Left ventricle myocardium inferior (tissue), 1 donor: ENCODE data around the gene SERPINB12. TPM values are rescaled to one million over a fixed set of nuclear protein-coding genes. Genes with fewer than 3 reads are reported as not detected.

Experiments
- DNase-seq: peaks from one replicate; pipeline ENCODE4 v3.0.0-alpha.2; 2020
- H3K27ac ChIP-seq: fragments of 200-600 bp; replicated peaks from 2 replicates; pipeline ENCODE4 v1.8.0; 2021
- H3K27me3 ChIP-seq: fragments of 200-600 bp; 2 replicates; pipeline ENCODE4 v1.8.0; 2021; ENCODE audit warnings: low read depth
- H3K36me3 ChIP-seq: fragments of 200-600 bp; 2 replicates; pipeline ENCODE4 v1.8.0; 2021
- H3K4me1 ChIP-seq: fragments of 200-600 bp; 2 replicates; pipeline ENCODE4 v1.8.0; 2021
- H3K4me3 ChIP-seq: fragments of 200-600 bp; 2 replicates; pipeline ENCODE4 v1.8.0; 2021; ENCODE audit warnings: mild to moderate bottlenecking, moderate library complexity
- H3K9me3 ChIP-seq: fragments of 200-600 bp; replicated peaks from 2 replicates; pipeline ENCODE4 v1.8.0; 2021
- intact Hi-C: fragments of 100-400 bp; cut with micrococcal nuclease; formaldehyde crosslinking; loops from one replicate; pipeline ENCODE4 v1.11.0; 2022
- total RNA-seq: library from RNA; stranded (reverse); fragmentation: NEBNext Ultra II Directional; extraction: Animal tissue kit (Norgen Biotek cat#: 25700); gene quantifications from one replicate; pipeline ENCODE4 v1.2.1, GENCODE V29; 2021
- TF ChIP-seq, protein P1 (sequence below): fragments of 200-600 bp; IDR thresholded peaks from 2 replicates; pipeline ENCODE4 v1.8.0; 2021; ENCODE audit warnings: antibody characterized with exemption, mild to moderate bottlenecking, borderline replicate concordance
- donor health status: DM: no; HTN: yes; CAD: no; lungs with severe emphysema.

Gene SERPINB12
- total RNA-seq, 1 donor from 2014 or later, result not detected

DNA sequence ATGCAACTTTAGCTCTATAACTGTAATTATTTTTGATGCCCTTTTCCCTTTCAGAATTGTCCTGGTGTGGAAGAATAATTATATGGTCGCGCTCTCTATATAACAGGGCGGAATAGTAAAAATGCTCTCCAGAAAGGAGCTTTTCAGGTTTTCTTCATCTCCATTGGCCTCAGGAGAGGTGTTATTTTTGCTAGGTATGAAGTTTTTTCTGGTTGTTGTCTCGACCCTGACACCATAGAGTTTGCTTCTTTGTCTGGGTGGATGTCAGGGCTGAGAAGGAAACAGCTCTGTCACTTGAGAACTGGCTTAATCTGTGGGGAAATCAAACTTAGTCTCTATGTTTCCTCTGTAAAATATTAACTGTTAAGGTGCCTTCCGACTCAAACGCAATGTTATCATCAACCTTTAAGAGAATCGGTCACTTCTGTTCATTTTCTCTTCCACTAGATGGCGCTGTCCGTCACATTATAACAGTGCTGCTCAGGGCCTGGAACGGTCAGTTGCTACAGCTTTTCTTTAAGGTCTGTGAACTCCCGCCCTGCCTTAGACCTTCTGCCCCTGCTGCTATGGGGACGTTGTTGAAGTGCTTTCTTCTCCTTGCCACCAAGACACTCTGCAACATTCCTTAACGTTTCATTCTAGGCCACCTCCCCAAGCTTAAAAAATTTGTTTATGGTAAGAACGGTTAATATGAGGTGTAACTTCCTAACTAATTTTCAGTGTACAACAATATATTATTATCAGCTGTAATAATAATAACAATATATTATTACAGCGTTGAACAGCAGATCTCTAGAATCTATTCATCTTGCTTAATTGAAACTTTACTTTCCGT lies 23.8 kb upstream of the SERPINB12 start:
- no peaks in the 10 kb centered on the region for H3K4me1 ChIP-seq

DNA sequence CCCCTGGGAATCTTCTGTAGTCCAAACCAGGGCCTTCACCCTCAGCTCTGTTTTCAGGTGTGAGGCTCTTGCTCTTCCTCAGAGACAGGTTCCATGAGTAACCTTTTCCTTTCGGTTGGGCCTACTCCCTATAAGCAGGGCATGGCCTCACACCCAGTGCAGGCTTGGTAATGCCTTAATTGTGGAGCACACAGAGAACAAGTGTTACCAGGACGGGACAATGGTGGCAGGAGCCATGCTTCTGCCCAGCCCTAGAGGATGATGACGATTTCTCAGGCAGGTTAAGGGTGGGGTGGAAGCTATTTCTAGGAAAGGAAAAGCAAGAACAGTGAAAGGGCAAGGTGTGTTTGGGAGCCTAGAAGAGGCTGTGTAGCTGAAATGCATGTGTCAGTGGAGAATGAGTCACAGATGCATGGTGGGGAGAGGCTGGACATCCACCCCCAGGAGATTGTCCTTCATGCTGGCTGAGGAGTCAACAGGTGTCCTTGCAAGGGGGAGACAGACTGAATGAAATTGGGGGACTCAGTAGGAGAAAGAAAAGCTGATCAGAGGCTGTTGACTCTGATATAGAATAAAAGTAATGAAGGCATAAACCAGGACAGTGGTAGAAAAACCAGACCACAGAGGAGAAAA lies 22.0 kb upstream of the SERPINB12 start:
- no peak for DNase-seq
- H3K9me3 ChIP-seq, result no peaks in the 10 kb centered on the region
- peaks cover 14% of the 10 kb centered on the region for H3K27me3 ChIP-seq
- TF ChIP-seq, protein P1, sequence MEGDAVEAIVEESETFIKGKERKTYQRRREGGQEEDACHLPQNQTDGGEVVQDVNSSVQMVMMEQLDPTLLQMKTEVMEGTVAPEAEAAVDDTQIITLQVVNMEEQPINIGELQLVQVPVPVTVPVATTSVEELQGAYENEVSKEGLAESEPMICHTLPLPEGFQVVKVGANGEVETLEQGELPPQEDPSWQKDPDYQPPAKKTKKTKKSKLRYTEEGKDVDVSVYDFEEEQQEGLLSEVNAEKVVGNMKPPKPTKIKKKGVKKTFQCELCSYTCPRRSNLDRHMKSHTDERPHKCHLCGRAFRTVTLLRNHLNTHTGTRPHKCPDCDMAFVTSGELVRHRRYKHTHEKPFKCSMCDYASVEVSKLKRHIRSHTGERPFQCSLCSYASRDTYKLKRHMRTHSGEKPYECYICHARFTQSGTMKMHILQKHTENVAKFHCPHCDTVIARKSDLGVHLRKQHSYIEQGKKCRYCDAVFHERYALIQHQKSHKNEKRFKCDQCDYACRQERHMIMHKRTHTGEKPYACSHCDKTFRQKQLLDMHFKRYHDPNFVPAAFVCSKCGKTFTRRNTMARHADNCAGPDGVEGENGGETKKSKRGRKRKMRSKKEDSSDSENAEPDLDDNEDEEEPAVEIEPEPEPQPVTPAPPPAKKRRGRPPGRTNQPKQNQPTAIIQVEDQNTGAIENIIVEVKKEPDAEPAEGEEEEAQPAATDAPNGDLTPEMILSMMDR, result no peak
- no peak overlapping the region for H3K27ac ChIP-seq
- intact Hi-C loops, result no loop called here
- no peak overlapping the region for H3K4me3 ChIP-seq
- no peaks in the 10 kb centered on the region for H3K36me3 ChIP-seq
- H3K4me1 ChIP-seq, result no peaks in the 10 kb centered on the region

More for the DNA sequence above, 23.8 kb upstream of the SERPINB12 start:
- TF ChIP-seq, protein P1, result peak; percentile 80
- Histone ChIP-seq H3K9me3 (no peaks in the 10 kb centered on the region), H3K27ac (no peak overlapping the region), H3K27me3 (peaks cover 27% of the 10 kb centered on the region), H3K36me3 (no peaks in the 10 kb centered on the region), H3K4me3 (no peak overlapping the region)
- no peak for DNase-seq
- intact Hi-C loops, result loop anchor here (2.0 to 10.0 kb wide), 2 partner anchors 60 to 326 kb away; no protein-coding TSS in a partner anchor

DNA sequence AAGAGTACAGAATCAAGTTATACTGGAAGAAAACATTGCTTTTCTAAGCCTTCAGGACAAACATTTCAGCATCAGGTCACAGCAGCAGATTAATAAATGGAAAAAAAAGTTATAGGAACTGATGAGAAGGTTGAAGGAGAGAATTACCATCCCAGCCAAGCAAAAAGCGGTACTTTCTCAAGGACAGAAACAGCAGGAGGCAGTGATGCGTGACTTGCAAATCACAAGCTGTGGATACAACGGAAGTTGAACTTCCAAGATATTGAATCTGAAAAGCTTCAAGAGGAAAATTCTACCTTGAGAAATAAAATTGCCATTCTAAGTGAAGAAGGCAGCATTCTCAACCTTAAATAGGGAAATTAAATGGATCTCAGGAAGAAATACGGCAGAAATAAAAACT lies 18.5 kb upstream of the SERPINB12 start:
- peaks cover 5% of the 10 kb centered on the region for H3K27me3 ChIP-seq
- no peak overlapping the region for H3K27ac ChIP-seq
- DNase-seq, result no peak
- peaks cover 5% of the 10 kb centered on the region for H3K9me3 ChIP-seq
- TF ChIP-seq, protein P1, result no peak
- no peak overlapping the region for H3K4me3 ChIP-seq
- intact Hi-C loops, result no loop called here
- H3K36me3 ChIP-seq, result no peaks in the 10 kb centered on the region
- H3K4me1 ChIP-seq, result no peaks in the 10 kb centered on the region

DNA sequence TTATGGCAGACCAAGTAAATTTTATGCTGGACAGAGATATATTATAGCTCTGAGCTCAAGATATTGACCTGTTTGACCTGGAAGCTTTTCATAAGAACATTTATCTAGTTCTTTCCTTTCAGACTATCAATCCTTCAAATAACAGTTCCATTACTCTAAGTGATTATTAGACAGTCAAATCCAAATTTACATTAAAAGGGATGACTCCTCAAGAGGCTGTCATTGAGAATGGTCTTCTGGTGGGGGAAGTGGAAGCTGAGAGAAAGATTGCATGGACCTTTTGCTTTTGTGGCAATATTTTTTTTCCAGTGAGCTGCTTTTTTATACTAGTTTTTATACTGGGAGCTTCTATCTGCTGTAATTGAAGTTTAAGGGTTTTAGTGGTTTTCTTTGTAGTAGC lies 14.9 kb upstream of the SERPINB12 start:
- H3K4me1 ChIP-seq, result no peaks in the 10 kb centered on the region
- H3K27ac ChIP-seq, result no peak overlapping the region
- H3K4me3 ChIP-seq, result no peak overlapping the region
- peaks cover 5% of the 10 kb centered on the region for H3K27me3 ChIP-seq
- no peaks in the 10 kb centered on the region for H3K36me3 ChIP-seq
- peaks cover 5% of the 10 kb centered on the region for H3K9me3 ChIP-seq
- TF ChIP-seq, protein P1, result no peak
- intact Hi-C loops, result no loop called here
- DNase-seq, result no peak

DNA sequence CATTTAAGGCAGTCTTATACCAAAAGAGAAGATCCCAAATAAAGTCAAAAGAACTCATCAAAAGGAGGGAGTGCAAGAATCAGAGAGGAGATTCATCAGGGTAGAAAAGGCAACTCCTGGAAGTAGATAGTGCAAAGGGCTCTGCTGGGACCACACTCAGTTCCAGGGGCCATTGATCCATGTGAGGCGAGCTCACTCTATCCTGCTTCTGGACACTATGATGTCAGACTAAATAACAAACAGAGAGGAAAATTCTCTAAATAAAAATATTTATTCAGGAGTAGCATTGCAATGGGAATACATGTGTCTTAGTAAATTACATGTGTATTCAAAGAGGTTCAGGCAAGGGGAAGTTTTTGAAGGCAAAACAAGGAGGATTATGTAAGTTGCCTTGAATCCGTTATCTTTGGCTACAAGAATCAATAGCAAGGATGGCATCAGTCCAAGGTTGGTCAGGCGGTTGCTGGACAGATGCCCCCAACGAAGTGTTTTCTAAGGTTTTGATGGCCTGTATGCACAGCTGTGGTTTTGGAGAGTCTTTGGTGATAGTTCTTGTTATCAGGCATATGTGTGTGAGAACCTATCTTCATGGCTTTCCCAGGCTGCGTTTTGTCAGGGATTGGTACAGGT lies 13.2 kb upstream of the SERPINB12 start:
- Histone ChIP-seq H3K4me3 (no peak overlapping the region), H3K9me3 (peaks cover 5% of the 10 kb centered on the region), H3K27me3 (peaks cover 5% of the 10 kb centered on the region), H3K4me1 (no peaks in the 10 kb centered on the region), H3K36me3 (no peaks in the 10 kb centered on the region), H3K27ac (no peak overlapping the region)
- DNase-seq, result no peak
- intact Hi-C loops, result no loop called here
- TF ChIP-seq, protein P1, result no peak
